ENCODE data around the gene NET1.
"Not testable (repeated sequence)": the region's sequence is repeated elsewhere in the genome, so short reads cannot be mapped to it uniquely, and the experiment has no call there.

NET1 gene

DNA sequence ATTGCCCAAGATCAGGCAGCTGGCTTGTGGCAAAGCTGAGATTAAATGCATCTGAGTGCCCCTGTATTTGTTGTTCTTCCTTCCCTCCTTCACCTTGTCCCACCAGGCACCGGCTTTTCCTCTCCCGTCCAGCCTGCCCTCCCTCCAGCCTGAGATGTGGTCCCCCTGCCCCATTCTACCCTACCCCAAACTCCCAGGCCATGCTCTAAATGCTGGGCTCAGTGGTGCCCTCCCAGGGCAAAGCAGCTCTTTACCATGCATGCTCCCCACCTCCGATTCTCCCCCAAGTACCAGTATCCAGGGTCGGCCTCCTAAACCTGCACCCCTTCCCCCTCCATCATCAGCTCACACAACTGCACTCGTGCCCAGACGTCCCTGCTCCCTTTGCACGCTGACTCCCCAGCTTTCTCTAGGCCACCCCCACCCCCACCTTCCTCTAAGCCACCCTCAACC, 50.5 kb downstream of the NET1 start:
- no peak for DNase-seq (ENCODE audit: low spot score)

DNA sequence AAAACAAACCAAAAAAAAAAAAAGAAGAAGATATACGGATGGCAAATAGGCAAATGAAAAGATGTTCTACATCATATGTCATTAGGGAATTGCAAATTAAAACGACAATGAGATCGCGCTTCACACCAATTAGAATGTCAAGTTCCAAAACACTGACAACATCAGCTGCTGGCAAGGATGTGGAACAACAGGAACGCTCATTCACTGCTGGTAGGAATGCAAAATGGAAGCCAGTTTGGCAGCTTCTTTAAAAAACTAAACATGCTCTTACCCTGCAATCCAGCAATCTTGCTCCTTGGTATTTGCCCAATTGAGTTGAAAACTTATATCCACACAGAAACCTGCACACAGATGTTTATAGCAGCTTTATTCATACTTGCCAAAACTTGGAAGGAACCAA, 52.2 kb downstream of the NET1 start:
- no peak for DNase-seq (ENCODE audit: low spot score)

DNA sequence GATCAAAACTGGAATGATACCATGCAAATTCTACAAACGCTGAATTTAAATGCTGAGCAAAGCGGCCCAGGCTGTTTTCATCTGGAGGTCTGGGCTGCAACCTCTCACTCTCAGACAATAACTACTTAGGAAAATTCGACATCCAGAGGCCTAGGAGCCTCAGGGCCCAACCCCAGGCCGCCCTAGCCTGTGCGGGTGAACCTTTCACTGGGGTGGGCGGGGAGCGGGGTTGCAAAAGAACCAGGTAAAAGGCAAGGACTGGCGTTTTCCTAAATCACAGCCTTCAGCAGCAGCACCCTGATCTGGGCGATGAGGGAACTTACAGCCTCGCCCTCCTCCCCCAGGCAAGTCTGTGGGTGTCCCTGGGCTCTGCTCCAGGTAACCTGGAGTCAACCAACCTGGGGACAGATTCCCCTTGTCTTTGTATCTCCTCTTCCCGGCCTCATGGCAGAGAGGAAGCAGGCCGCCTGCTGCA, 53.7 kb downstream of the NET1 start:
- no peak for DNase-seq (ENCODE audit: low spot score)

DNA sequence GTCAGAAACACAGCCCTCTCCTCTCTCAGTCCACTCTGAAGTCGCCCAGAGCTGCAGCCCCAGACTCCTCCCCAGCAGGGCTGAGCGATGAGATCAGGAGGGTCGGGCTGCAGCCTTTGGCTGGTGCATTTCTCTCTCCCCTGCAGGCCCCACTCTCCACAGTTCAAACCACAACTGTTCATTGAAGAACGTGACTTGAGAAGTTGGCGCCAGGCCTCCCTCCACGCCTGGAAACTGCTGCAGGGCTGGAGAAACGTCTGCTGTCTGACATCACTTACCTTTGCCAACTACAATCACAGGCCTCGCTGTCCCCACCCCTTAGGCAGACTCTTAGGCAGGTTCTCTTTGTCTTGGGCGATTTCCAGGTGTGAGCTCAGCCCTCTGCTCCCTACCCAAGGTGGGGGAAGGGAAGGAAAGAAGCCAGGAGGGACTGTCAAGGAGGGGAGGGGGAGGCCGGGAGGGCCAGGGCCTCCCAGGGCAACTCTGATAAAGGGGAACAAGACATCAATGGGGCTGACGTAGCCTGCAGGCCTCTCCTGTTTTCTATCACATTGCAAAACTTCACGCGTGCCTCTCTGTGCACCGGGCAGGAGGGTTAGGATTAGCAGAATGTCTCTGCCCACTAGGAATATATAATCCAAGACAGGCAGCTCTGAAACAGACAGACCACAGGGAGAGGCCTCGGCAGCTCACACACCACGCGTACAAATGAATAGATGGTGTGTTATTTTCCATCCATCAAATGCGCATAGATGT, 54.3 kb downstream of the NET1 start:
- DNase-seq (ENCODE audit: low spot score): no peak

DNA sequence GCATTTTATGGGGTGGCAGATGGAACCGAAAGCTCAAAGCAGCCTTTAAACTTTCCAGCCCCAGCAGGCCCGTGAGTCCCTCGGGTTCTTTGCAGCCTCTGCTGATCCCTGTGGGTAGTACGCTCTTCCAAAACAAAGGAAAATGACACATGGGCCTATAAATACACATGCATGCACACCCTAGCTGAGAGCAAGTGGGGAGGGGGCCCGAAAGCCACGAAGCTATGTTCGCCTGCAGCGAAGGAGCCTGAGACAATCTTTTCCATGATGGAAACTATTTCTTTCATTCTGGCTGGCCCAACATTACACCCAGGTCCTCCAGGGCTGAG, 54.8 kb downstream of the NET1 start:
- DNase-seq (ENCODE audit: low spot score): no peak

DNA sequence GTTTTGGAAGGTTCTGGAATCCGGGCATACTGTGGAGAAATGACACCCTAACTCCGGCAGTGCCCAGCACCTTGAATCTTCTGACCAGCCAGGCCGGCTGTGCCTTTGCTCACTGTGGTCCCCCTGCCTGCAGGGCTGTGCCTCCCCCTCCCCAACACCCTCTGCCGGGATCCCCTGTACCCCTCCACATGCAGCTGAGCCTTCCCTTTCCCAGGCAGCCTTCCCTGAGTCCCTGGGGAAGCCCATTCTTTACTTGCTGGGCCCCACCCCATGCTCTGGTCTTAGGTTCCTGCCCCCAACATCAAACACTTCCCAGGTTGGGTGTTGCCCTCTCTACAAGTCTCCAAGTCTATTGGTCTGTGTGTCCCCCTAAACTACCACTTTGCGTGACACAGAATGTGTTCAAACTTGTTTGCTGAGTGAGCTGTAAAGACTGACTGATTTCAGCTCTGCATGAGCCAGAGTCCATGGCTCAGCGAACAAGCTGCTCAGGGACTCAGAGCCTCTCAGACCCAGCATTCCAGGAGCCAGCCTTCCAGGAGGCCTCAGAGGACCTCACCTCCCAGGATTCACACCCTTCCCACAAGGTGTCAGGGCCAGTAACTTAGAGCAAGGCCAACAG, 55.4 kb downstream of the NET1 start:
- no peak for DNase-seq (ENCODE audit: low spot score)

DNA sequence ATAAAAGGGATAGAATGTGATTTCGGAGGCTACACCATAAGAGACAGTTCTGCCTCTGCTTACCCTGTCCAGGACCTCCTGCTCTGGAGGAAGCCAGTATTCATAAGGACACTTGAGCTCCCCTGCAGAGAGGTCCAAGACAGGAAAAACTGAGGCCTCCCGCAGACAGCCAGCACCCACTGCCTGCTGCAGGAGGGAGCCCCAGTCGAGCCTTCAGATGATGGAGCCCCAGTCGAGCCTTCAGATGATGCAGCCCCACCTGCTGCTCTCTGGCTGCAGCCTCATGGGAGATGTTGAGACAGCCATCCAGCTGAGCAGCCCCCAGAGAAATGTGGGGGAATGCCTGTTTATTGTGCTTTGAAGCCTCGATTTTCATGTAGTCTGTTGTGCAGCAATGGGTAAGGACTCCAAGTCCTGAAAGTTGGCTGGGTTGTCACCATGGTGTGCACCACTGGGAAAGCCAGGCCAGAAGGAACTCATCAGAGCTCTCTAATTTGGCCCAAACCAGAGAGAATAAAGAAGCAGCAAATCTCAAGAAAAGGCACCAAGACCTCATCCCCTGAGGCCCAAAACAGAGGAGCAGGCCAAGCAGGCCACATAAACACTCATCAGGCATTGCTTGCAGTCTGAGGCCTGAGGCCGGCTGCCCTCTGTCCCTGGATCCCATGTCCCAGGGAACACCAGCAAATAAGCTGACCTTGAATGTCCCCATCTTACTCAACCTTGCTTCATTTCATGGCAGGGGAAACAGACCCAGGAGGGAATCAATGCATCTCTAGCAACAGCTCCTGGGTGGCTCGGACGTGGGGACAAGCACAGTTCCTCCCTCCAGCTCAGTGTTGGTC, 56.1 kb downstream of the NET1 start:
- no peak for DNase-seq (ENCODE audit: low spot score)

DNA sequence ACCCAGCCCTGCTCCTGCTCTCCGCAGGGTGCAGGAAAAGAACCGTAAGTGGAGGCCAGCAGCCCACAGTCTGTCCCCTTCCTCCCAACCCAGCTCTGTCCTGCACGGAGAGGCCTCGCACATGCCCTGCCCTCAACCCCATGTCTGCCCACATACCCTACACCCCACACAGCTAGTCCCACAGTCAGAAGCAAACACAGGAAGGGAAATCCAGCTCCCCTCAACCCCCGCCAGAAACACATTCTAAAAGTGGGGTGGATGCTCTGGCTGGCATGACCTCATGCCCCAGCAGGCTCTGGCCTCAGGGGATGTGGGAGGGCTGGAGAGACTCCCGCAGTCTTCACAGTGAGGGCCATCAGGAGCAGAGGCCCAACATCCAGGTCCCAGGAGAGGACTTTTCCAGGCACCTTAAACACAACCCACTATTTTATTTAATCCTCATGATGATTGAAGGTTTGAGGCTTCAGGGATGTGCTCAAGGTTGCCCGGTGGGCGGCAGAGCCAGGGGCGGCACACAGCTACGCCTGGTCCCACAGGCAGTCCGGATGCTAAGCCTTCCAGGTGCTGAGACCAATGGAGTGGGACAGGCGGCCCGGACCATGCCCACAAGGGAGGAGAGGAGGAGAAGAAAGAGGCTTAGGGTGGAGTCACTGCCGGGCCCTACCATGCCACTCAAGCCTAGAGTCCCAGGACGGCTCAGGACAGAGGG, 57.1 kb downstream of the NET1 start:
- DNase-seq (ENCODE audit: low spot score): no peak

DNA sequence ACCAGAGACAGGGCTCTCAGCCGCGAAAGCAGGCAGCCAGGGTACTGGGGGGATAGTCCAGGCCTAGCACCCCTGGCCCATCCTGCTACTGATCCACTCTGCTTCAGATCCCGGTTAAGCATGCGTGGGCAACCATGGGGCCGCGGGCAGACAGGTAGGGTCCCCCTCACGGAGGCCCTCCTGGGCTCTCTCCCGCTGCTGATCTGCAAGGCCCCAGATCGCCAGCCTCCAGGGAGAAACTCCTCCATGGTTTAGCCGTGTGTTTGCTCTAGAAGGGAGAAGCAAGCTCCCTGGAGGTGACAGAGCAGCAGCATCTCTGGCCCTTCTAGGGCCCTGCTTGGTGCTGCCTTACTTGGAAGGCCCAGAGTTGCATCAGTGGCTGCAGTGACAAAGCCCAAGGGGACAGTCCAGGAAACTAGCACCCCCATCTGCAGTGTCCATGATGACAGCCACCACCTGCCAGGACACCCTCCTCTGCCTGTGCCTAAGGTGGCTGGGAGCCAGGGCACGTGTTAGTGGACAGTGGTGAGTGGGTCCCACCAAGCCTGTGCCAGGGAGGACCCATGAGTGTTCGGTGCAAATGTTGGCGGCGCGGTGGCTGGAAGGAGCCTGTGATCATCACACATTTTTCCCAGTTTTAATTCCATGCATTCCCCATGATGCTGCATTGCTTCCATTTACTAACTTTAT, 57.9 kb downstream of the NET1 start:
- DNase-seq (ENCODE audit: low spot score): no peak

DNA sequence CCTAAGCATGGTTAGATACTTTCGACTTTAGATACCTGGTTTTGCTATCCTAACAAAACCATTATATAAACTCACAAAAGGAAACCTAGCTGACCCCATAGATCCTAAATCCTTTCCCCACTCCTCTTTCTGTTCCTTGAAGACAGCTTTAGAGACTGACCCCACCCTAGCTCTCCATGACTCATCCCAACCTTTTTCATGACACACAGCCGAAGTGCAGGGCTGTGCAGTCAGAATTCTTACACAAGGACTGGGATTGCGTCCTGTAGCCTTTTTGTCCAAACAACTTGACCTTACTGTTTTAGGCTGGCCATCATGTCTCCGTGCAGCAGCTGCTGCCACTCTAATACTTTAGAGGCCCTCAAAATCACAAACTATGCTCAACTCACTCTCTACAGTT, 62.3 kb downstream of the NET1 start:
- not testable (repeated sequence) for DNase-seq (ENCODE audit: low spot score)

DNA sequence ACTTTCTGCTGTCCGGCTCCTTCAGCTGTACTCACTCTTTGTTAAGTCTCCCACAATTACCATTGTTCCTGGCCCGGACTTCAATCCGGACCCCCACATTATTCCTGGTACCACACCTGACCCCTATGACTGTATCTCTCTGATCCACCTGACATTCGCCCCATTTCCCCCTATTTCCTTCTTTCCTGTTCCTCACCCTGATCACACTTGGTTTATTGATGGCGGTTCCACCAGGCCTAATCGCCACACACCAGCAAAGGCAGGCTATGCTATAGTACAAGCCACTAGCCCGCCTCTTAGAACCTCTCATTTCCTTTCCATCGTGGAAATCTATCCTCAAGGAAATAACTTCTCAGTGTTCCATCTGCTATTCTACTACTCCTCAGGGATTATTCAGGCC, 62.7 kb downstream of the NET1 start:
- DNase-seq (ENCODE audit: low spot score): not testable (repeated sequence)

DNA sequence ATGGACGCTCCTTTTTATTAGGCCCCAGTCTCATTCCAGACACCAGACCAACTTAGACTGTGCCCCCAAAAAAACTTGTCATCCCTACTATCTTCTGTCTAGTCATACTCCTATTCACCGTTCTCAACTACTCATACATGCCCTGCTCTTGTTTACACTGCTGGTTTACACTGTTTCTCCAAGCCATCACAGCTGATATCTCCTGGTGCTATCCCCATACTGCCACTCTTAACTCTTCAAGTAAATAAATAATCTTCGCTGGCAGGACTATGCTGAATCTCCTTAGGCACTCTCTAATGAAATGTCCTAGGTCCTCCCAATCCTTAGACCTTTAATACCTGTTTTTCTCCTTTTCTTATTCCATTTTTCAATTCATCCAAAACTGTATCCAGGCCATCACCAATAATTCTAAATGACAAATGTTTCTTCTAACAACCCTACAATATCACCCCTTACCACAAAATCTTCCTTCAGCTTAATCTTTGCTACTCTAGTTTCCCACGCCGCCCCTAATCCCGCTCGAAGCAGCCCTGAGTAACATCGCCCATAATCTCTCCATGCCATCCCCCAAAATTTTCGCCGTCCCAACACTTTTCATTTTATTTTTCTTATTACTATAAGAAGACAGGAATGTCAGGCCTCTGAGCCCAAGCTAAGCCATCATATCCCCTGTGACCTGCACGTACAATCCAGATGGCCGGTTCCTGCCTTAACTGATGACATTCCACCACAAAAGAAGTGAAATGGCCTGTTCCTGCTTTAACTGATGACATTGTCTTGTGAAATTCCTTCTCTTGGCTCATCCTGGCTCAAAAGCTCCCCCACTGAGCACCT, 63.8 kb downstream of the NET1 start:
- not testable (repeated sequence) for DNase-seq (ENCODE audit: low spot score)

DNA sequence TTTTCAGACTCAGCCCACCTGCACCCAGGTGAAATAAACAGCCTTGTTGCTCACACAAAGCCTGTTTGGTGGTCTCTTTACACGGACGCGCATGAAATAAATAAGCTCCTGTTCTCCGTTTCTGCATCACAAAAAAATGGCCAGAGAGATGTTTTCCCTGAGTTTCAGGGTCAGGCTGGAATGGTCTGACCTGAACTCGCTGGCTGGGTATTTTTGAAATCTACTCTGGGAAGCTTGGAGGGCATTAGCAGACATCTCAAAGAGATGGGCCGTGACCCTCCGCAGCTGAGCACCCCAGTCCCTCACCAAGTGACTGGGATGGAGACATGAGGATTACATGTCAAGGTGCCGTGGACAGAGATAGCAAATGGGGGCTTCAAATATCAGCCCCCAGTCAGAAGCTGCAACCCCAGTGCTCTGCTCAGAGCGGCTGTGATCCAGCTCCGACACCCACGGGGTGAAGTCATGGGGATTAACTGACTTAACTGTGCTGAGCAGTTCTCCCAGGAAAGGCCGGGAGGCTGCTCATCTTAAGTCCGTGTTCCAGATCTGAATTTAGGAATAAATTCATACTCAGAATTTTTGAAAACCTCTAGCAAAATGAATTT, 64.7 kb downstream of the NET1 start:
- DNase-seq (ENCODE audit: low spot score): peak; percentile 51

DNA sequence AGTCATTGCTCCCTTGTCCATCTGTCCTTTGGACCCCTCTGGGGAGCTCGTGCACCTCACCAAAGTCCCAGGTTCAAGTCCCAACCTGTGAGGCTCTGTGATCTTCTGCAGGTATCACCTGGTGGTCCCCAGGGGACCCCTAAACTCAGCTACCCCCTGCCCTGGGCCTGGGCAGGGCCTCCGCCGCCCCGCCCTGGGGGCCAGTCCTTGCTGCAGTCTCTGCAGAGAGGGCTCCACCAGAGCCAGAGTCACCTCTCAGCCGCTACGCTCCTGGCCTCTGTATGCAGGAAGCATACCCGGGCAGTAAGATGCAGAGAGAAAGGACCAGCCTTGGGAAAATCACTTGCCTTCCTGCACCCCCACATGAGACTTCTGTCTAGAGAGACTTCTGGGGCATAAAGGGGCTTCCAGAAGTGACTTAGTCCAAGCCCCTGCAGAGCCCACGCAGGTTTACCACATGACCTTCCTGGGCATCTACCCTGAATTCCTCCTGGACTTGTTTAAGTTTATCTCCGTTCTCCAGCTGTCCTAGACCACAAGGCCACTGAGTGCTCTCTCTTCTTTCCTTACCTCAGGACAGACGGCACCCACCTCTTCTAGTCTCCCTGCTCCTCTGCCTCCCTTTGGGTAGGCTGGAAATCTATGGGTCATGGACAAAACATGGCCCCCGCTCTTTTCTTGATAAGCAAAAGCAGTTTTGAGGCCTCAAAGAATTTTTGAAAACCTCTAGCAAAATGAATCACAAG, 65.8 kb downstream of the NET1 start:
- DNase-seq (ENCODE audit: low spot score): no peak

DNA sequence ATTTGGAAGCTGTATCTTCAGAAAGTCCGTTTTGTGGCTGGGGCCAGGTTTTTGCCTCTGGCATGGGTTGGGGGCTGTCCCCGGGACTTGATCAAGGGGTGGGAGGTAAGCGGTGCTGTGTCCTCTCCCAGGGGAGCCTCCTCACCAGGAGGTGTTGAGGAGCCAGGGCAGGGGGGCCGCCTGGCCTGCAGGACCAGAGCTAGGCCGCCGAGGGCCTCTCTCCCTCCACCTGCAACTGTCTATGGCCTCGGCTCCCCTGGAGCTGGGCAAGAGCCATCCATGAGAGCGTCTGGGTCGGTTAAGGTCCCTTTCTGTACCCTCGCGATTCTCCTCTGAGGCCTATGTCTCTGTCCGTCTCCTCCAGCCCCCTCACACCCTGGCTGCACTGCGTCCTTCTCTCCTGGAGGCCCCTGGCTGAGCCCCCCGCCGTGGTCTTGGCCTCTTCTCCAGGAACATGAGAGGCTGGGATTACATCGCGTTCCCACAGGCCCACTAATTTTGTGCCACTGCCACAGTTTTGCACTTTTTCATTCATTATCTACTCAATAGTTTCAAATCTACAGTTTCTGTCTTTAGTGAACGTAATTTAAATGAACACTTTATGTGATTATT, 66.4 kb downstream of the NET1 start:
- no peak for DNase-seq (ENCODE audit: low spot score)

DNA sequence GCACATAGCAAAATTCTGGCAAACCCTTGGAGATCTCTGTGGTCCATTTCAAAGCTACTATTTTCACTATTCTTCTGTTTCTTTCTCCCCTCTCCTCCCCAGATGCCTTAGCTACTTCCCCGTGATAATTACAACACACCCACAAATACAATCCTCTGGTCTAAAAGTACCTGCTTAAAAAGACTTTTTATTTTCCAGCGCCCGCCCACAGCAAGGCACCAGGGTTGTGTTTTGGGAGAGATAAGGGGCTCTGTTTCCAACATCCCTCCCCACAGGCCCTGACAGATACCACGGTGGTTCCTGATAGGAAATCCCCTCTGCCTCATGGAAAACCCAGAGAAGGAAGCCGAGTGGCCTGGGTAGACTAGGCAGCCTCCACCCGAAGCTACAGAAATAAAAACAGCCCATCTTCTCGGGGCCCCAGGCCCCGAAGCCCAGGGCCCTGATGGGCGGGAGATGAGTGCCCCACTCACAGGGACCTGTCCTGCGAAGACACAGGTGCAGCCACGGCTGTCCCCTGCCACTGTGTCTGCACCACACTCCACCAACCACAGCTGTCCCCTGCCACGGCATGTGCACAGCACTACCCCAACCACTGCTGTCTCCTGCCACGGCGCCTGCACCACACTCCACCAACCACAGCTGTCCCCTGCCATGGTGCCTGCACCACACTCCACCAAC, 67.3 kb downstream of the NET1 start:
- DNase-seq (ENCODE audit: low spot score): no peak

DNA sequence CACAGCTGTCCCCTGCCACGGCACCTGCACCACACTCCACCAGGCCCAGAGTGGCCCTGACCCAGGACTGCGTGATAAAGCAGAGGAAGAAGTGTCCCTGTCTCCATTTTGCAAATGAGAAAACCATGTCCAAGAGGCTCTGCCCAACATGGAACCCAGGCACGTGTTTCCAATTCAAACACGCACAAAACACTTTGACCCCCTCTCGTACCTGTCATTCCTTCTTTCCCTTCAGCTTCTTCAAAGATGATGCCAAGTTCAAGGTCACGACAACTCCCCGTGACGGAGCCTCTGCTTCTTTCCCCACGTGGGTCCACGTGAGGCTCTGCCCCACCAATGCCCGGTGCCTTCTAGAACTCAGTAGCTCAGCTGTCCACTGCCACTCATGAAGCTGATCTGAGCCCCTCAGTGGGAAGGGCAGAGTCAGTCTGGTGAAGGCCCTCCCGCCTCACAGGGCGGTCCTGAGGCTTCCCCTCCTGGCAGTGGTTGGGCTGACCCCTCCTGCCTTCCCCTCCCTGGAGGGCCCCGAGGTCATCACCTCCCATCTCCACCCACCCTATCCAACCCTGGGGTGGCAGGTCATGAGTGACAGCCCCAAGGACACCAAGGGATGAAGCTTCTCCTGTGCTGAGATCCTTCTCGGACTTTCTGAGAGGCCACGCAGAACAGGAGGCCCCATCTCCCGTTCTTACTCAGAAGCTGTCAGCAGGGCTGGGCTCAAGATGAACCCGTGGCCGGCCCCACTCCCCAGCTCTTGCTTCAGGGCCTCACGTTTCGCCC, 68.0 kb downstream of the NET1 start:
- no peak for DNase-seq (ENCODE audit: low spot score)

DNA sequence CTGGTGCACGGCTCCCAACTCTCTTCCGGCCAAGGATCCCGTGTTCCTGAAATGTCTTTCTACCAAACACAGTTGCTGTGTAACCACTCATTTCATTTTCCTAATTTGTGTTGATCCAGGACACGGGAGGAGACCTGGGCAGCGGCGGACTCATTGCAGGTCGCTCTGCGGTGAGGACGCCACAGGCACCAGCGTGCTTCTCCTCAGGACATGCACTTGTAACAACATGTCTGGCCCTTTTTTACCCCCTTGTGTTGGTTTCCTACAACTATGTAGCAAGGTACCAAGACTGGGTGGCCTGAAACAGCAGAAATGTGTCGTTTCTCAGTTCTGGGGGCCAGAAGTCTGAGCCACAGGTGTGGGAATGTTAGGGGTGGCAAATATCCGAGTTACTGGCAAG, 68.8 kb downstream of the NET1 start:
- no peak for DNase-seq (ENCODE audit: low spot score)

All from ecto neural progenitor cell (in vitro differentiated cells).